Superior temporal gyrus (tissue), 1 donor: ENCODE data around the gene SMLR1.
A peak's percentile ranks its signal among the peaks of the same experiment; 100 is the strongest.

ENCODE experiments used
- DNase-seq: peaks from one replicate; pipeline ENCODE4 v3.0.0-alpha.2; 2016; ENCODE audit errors: extremely low spot score

SMLR1 gene

GRCh38 chr6:130851026-130851425 lies 23.8 kb downstream of the SMLR1 start:
- no peak for DNase-seq

GRCh38 chr6:130852844-130853554 lies 25.8 kb downstream of the SMLR1 start:
- no peak for DNase-seq

GRCh38 chr6:130853555-130854183 lies 26.5 kb downstream of the SMLR1 start:
- DNase-seq, result no peak

GRCh38 chr6:130858054-130858453 lies 30.8 kb downstream of the SMLR1 start:
- no peak for DNase-seq

- no peak for DNase-seq
These were observed 31.4 kb downstream of the SMLR1 start for GRCh38 chr6:130858498-130859160.

- DNase-seq, result no peak
These were observed 32.1 kb downstream of the SMLR1 start for GRCh38 chr6:130859161-130859867.

GRCh38 chr6:130862370-130862769 lies 35.2 kb downstream of the SMLR1 start:
- no peak for DNase-seq

GRCh38 chr6:130863415-130864230 lies 36.4 kb downstream of the SMLR1 start:
- DNase-seq, result no peak

- DNase-seq, result no peak
These were observed 37.1 kb downstream of the SMLR1 start for GRCh38 chr6:130864344-130864743.

- no peak for DNase-seq
These were observed 38.6 kb downstream of the SMLR1 start for GRCh38 chr6:130865793-130866192.

- no peak for DNase-seq
These were observed 42.5 kb downstream of the SMLR1 start for GRCh38 chr6:130869681-130870080.

- DNase-seq, result no peak
These were observed 43.1 kb downstream of the SMLR1 start for GRCh38 chr6:130870179-130870880.

- peak; percentile 88 for DNase-seq
These were observed 45.3 kb downstream of the SMLR1 start for GRCh38 chr6:130872250-130873095.

GRCh38 chr6:130873746-130874145 lies 46.5 kb downstream of the SMLR1 start:
- no peak for DNase-seq

GRCh38 chr6:130879826-130880225 lies 52.6 kb downstream of the SMLR1 start:
- DNase-seq, result no peak

- DNase-seq, result no peak
These were observed 55.2 kb downstream of the SMLR1 start for GRCh38 chr6:130882370-130882769.

- peak; percentile 97 for DNase-seq
These were observed 58.4 kb downstream of the SMLR1 start for GRCh38 chr6:130885392-130886192.
